Spleen (tissue), 7 donors: ENCODE measurements around the gene DNAH14.

ENCODE experiments used
- POLR2A ChIP-seq, 3 donors: fragments of 450-650 bp; IDR thresholded peaks; one replicate each; pipeline ENCODE4 v1.5.1; 2017; ENCODE audit warnings: antibody characterized with exemption in 3 of 3, mild to moderate bottlenecking in 1 of 3
- POLR2AphosphoS5 ChIP-seq, 3 donors: sonication (generic); formaldehyde crosslinking; IDR thresholded peaks; one replicate each; pipeline ENCODE4 v1.5.1; 2017; ENCODE audit warnings: antibody characterized with exemption in 3 of 3
- TF ChIP-seq, protein P1 (sequence below), 11 experiments: fragments of 200-600 bp in 7 of 11; fragments of 450-650 bp in 4 of 11; sonication (generic) in 4 of 11; IDR thresholded peaks in 8 of 11; conservative IDR thresholded peaks in 3 of 11; 1 replicate in 7 of 11; 2 replicates in 4 of 11; pipeline versions ENCODE4 v1.4.0 to v1.8.0; 2016 to 2021; ENCODE audit warnings: antibody characterized with exemption in 11 of 11, inconsistent platforms in 4 of 11, mild to moderate bottlenecking in 1 of 11
- donor health status: DM: no; HTN: no; CAD: no; lungs with moderate emphysema.
- donor health status: DM: no; HTN: no; CAD: no.
- donor health status: DM: no; HTN: no; CAD: no.

DNA sequence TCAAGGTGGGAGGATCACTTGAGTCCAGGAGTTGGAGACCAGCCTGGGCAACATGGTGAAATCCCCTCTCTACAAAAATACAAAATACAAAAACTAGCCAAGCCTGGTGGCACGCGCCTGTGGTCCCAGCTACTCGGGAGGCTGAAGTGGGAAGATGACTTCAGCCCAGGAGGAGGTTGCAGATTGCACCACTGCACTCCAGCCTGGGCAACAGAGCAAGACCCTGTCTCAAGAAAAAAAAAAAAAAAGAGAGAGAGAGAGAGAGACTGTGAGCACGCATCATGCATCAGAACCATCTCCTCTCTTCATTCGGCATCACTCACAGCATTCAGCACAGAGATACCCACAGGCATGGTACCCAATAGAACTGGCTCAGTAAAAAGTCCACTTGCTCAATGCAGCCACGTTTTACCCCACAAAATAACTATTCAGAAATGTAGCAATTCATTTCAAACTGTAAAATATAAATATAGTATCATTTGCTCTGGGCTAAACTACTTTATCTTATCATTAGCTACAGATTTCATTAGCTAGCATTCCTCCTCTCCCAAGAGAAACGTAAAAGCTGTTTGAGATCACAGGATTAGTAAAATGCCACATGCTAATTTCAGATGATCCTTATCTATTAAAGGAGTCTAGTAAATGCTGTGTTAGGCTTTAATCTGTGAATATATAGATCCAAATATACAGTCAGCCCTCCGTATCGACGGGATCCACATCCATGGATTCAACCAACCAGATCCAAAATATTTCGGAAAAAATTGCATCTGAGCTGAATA is 486.7 kb downstream of the DNAH14 start:
- TF ChIP-seq, protein P1, sequence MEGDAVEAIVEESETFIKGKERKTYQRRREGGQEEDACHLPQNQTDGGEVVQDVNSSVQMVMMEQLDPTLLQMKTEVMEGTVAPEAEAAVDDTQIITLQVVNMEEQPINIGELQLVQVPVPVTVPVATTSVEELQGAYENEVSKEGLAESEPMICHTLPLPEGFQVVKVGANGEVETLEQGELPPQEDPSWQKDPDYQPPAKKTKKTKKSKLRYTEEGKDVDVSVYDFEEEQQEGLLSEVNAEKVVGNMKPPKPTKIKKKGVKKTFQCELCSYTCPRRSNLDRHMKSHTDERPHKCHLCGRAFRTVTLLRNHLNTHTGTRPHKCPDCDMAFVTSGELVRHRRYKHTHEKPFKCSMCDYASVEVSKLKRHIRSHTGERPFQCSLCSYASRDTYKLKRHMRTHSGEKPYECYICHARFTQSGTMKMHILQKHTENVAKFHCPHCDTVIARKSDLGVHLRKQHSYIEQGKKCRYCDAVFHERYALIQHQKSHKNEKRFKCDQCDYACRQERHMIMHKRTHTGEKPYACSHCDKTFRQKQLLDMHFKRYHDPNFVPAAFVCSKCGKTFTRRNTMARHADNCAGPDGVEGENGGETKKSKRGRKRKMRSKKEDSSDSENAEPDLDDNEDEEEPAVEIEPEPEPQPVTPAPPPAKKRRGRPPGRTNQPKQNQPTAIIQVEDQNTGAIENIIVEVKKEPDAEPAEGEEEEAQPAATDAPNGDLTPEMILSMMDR (IDR thresholded peaks at IDR 0.05 in 8 of 11, conservative IDR thresholded peaks at IDR 0.05 in 3 of 11), result no peak
- TF ChIP-seq POLR2AphosphoS5 (IDR thresholded peaks at IDR 0.05) (no peak), POLR2A (IDR thresholded peaks at IDR 0.05) (no peak)
